NB4 (cell line): ENCODE results near the gene CHKA.

Experiments used
- DNase-seq: peaks from one replicate; pipeline ENCODE4 v3.0.0; 2010; ENCODE audit warnings: low read depth
- H3K4me3 ChIP-seq: one replicate; pipeline ENCODE4 v1.5.1; 2011; ENCODE audit warnings: mild to moderate bottlenecking, low read depth, low read length, moderate library complexity
- MAX ChIP-seq: IDR thresholded peaks from 2 replicates; pipeline ENCODE4 v1.6.1; 2011; ENCODE audit warnings: low read depth, low read length
- MYC ChIP-seq: IDR thresholded peaks from 2 replicates; pipeline ENCODE4 v1.6.1; 2011; ENCODE audit warnings: low read depth, low read length
- POLR2A ChIP-seq: IDR thresholded peaks from 2 replicates; pipeline ENCODE4 v1.6.1; 2011; ENCODE audit warnings: mild to moderate bottlenecking; ENCODE audit not compliant: insufficient read length; ENCODE audit errors: extremely low read depth
- TF ChIP-seq, protein P1 (sequence below): IDR thresholded peaks from one replicate; pipeline ENCODE4 v1.5.1; 2012; ENCODE audit warnings: low read depth, low read length

The CHKA gene

GRCh38 chr11:68027667-68028066 lies 93.5 kb downstream of the CHKA start:
- no peak for TF ChIP-seq POLR2A
- no peak for TF ChIP-seq MAX
- TF ChIP-seq MYC: no peak
- TF ChIP-seq, protein P1, sequence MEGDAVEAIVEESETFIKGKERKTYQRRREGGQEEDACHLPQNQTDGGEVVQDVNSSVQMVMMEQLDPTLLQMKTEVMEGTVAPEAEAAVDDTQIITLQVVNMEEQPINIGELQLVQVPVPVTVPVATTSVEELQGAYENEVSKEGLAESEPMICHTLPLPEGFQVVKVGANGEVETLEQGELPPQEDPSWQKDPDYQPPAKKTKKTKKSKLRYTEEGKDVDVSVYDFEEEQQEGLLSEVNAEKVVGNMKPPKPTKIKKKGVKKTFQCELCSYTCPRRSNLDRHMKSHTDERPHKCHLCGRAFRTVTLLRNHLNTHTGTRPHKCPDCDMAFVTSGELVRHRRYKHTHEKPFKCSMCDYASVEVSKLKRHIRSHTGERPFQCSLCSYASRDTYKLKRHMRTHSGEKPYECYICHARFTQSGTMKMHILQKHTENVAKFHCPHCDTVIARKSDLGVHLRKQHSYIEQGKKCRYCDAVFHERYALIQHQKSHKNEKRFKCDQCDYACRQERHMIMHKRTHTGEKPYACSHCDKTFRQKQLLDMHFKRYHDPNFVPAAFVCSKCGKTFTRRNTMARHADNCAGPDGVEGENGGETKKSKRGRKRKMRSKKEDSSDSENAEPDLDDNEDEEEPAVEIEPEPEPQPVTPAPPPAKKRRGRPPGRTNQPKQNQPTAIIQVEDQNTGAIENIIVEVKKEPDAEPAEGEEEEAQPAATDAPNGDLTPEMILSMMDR: no peak
- DNase-seq: no peak
- H3K4me3 ChIP-seq: no peak overlapping the region

- TF ChIP-seq MAX: no peak
- no peak for DNase-seq
Observed at GRCh38 chr11:68026391-68027105, 94.6 kb downstream of the CHKA start.

DNA sequence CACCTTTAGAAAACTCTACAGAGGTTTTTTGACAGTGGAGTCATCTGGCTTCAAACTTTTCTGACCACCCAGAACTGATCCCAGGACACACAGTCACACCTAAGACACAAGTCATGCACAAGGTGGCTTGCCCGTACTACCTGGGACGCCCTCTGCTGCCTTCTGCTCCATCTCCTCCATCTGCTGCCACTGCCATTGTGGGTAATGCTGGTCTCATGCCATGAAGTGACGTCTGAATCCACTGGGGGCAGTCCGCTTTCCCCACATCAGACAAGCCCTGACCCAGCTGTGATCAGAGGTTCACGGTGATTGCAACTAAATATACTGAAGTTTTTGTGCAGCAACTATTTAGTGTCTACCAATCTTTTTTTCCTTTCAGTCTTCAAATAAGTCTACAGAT lies 96.1 kb downstream of the CHKA start:
- no peak overlapping the region for H3K4me3 ChIP-seq
- TF ChIP-seq POLR2A: no peak
- TF ChIP-seq MAX: no peak
- TF ChIP-seq, protein P1: no peak
- no peak for TF ChIP-seq MYC
- DNase-seq: peak; percentile 48

More at GRCh38 chr11:68026391-68027105, 94.6 kb downstream of the CHKA start:
- no peak overlapping the region for H3K4me3 ChIP-seq

DNA sequence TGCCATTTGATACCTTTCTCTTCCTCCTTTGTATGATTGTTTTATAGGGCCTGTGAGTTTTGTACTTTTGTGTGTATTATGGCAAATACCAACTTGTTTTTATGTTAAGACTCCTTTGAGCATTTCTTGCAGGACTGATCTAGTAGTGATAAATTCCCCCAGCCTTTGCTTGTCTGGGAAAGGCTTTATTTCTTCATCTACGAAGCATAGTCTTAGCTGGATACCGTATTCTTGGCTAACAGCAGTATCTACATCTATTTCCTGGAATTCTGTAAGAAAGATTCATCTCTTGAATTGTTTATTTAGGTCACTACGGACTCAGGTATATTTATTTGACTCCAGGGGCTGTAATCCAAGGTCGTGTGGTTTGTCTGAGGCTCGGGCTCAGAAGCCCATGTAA lies 96.7 kb downstream of the CHKA start:
- H3K4me3 ChIP-seq: no peak overlapping the region
- TF ChIP-seq MYC (no peak), MAX (no peak), POLR2A (no peak)
- TF ChIP-seq, protein P1: no peak
- no peak for DNase-seq

GRCh38 chr11:68022531-68022930 lies 98.7 kb downstream of the CHKA start:
- TF ChIP-seq MYC: no peak
- TF ChIP-seq POLR2A: no peak
- TF ChIP-seq MAX: no peak
- TF ChIP-seq, protein P1: no peak
- H3K4me3 ChIP-seq: no peak overlapping the region

GRCh38 chr11:68021167-68021787 lies 99.9 kb downstream of the CHKA start:
- no peak overlapping the region for H3K4me3 ChIP-seq
- TF ChIP-seq POLR2A (no peak), MAX (no peak), MYC (no peak)
- TF ChIP-seq, protein P1: no peak
- DNase-seq: no peak

More at GRCh38 chr11:68022531-68022930, 98.7 kb downstream of the CHKA start:
- no peak for DNase-seq
